GM18951 (cell line): ENCODE results near the gene MAP3K20.
"Not testable (repeated sequence)": the region's sequence is repeated elsewhere in the genome, so short reads cannot be mapped to it uniquely, and the experiment has no call there.

Experiments used
- POLR2A ChIP-seq: IDR thresholded peaks from 4 replicates; pipeline ENCODE4 v1.6.1; 2011; ENCODE audit warnings: mild to moderate bottlenecking; ENCODE audit not compliant: insufficient read length, insufficient read depth; ENCODE audit errors: extremely low read depth
- in situ Hi-C: fragments of 300-500 bp; cut with MboI; formaldehyde crosslinking; loops from one replicate; pipeline ENCODE4 v1.12.0; 2022; ENCODE audit warnings: low sequenced_read_pairs, mixed read lengths, inconsistent platforms; ENCODE audit not compliant: unreplicated experiment

MAP3K20 gene

DNA sequence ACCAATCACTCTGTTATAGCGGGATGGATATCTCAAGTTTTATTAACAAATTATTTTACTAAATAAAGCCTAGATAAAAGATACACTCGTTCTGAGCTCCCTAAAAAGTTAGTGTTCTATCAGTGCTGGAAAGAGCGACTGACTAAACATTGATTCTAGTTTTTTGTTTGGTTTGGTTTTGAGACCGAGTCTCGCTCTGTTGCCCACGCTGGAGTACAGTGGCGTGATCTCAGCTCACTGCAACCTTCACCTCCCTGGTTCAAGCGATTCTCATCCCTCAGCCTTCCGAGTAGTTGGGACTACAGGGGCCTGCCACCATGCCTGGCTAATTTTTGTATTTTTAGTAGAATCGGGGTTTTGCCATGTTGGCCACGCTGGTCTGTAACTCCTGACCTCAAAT is 205.2 kb downstream of the MAP3K20 start:
- in situ Hi-C loops: no loop called here
- TF ChIP-seq POLR2A: no peak

DNA sequence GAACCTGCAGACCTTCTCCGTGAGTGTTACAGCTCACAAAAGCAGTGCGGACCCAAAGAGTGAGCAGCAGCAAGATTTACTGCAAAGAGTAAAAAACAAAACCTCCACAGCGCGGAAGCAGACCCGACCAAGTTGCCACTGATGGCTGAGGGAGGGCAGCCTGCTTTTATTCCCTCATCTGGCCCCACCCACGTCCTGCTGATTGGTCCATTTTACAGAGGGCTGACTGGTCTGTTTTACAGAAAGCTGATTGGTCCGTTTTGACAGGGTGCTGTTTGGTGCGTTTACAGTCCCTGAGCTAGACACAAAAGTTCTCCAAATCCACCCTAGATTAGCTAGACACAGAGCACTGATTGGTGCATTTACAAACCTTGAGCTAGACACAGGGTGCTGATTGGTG is 206.3 kb downstream of the MAP3K20 start:
- in situ Hi-C loops: not testable (repeated sequence)

DNA sequence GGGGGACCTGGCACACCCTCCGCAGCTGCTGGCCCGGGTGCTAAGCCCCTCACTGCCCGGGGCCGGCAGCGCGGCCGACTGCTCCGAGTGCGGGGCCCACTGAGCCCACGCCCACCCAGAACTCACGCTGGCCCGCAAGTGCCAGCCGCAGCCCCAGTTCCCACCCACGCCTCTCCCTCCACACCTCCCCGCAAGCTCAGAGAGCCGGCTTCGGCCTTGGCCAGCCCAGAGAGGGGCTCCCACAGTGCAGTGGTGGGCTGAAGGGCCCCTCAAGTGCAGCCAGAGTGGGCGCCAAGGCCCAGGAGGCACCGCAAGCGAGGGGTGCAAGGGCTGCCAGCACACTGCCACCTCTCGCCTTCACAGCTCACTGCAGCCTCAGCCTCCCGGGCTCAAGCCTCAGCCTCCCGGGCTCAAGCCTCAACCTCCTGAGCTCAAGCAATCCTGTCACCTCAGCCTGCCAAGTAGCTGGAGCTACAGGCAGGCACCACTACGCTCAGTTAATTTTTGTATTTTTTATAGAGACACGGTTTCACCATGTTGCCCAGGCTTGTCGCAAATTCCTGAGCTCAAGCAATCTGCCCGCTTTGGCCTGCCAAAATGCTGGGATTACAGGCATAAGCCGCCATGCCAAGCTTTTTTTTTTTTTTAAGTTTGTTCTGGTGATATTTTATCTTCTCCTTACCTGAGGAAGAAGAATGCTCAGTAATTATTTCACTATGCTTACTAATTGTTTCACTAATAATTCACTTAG is 207.3 kb downstream of the MAP3K20 start:
- in situ Hi-C loops: no loop called here
- TF ChIP-seq POLR2A: no peak

DNA sequence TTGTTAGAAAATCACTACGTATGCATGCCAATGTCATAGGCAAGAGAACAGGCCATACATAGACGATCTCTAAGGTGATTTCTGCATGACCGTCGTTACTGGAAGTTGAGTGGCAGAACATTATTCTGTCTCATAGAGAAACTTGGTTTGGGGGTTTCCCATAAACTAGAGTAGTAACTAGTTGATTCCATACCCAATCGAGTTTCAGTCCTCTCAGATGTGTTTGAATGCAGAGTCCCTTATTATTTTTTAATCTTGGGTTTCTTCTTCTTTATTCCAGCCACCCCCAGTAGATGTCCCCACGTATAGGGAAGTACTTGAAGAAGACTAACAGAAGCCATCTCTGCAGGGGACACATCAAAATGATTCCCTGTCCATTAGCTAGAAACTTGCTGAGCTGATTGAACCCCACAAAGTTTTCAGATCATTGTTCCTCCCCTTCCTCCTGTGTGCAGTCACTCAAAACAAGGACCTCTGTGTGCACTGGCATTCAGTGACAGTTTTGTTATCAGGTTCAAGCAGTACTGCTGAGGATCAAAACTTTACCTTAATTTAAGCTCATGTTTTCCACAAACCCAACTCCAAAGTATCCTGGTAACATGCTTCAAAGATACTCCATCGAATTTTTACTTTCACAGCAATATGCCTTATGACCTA is 210.6 kb downstream of the MAP3K20 start:
- TF ChIP-seq POLR2A: no peak
- in situ Hi-C loops: no loop called here

DNA sequence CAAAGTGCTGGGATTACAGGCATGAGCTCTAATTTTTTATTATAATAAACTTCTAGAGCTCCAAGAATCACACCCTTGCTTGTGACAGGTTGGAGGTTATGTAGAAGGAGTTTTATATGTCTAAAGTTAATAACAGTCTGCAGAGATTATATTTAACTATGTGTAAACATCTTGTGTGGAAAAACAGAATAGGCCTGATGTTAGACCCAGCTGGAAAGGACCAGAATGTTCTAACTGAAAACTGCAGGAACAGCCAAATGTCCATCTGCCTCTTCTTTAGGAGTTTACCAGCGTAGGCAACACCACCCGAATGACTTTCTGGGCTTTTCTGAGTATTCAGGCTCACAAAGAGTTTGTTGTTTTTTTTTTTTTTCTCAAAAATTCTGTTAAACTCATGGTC is 211.9 kb downstream of the MAP3K20 start:
- TF ChIP-seq POLR2A: no peak
- in situ Hi-C loops: no loop called here

DNA sequence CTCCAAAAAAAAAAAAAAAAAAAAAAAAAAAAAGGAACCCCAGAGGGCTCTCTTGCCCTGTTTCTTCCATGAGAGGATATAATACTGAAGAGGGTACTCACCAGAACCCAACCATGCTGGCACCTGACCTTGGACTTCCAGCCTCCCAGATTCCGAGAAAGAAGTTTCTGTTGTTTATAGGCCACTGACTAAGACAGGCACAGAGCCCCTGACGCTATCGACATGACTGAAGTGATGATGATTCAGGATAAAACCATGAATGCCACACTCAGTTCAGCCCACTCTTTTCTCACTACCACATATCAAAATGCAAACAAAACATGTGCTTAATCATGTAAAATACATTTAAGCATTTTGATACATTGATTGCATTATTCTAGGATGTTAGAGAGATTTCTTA is 212.9 kb downstream of the MAP3K20 start:
- in situ Hi-C loops: no loop called here
- no peak for TF ChIP-seq POLR2A

DNA sequence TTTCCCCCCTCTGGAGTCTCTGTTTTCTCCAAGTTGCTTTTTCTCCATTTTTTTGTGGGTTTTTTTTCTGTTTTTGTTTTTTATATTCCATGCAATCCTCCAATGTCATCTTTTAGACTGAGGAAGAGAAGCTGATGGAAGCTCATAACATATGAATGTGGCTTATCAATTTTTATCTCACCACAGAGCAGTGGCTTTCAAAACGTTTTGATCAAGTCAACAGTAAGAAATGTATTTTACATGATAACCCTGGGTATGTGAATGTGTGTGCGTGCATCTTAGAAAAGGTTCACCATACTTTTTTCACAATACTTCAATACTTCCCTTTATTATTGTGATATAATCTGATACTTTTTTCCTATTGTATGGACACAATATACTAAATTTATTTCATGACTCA is 214.4 kb downstream of the MAP3K20 start:
- in situ Hi-C loops: no loop called here
- no peak for TF ChIP-seq POLR2A

DNA sequence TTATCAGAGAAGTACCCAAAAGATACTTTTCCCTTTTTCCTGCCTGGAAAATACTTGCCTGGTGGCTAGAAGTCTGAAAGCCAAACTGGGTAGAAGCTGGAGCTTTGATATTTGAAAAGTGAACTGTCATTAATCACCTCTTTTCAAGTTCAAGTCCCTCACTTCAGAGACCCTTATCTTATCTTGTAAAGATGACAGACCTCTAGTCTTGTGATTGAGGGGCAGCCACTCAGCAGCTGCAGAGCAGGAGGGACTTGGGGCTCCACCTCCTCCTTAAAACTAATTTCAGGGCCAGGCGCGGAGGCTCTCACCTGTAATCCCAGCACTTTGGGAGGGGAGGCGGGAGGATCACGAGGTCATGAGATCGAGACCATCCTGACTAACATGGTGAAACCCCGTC is 214.9 kb downstream of the MAP3K20 start:
- no peak for TF ChIP-seq POLR2A
- in situ Hi-C loops: no loop called here

DNA sequence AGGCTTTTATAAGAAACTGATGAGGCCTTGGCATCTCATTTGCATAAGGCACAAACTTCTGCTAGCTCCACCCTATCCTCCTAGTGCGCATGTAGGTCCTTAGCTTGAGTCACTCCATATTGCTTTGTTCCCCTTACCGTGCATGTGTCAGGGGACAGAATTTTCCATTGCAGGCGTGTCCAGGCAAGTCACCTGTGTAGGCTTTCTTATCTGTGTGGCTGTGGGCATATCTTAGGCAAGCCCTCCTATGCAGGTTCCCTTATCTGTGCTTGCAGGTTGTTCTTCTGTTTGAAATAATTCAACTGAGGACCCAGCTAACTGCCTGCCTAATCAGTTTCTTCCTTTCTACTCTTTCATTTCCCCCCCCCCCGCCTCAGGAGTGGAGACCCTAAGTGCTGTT is 215.8 kb downstream of the MAP3K20 start:
- in situ Hi-C loops: no loop called here

DNA sequence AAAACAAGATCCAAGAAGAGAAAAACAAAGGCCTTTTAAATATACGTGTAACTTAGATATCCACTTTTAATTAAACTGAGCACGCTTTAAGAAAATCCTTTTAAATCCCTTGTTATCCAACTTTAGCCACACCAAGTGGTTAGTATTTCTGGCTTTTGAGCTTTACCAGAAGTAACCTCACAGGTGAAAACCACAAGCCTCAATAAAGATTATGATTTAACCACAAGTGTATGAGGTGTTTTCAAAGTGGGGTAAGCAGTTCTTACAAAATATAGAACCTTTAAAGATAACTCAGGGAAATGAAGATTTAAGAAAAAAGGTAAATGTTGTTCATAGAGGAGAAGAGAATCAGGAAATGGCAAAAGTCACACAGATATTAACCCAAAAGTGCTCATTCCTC is 220.6 kb downstream of the MAP3K20 start:
- no peak for TF ChIP-seq POLR2A
- in situ Hi-C loops: no loop called here

More for the DNA sequence above, 215.8 kb downstream of the MAP3K20 start:
- TF ChIP-seq POLR2A: no peak

DNA sequence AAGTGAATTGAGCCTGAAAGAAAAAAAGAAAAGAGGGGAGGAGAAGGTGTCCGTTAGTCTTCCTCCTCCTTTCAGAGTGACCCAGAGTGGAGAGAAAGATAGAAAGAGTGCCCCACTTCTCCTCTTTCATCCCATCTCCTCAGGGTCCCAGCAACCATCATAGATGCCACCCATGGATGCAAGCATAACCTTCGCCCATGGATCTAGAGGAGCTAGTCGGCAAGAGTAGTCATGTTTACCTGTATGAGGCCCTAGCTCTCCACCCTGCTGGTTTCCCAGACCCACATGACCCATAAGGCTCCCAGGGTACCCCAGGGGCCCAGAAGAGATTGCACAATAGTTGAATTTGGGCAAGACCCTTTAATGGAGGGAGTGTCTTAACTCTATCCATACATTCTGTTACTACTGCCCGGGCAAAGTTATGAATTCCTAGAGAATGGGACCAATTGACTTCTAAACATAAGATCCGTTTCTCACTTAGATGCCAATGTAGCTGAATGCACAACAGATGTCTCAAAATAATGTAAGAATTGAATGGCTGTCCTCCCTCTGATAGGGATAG is 223.0 kb downstream of the MAP3K20 start:
- in situ Hi-C loops: no loop called here

DNA sequence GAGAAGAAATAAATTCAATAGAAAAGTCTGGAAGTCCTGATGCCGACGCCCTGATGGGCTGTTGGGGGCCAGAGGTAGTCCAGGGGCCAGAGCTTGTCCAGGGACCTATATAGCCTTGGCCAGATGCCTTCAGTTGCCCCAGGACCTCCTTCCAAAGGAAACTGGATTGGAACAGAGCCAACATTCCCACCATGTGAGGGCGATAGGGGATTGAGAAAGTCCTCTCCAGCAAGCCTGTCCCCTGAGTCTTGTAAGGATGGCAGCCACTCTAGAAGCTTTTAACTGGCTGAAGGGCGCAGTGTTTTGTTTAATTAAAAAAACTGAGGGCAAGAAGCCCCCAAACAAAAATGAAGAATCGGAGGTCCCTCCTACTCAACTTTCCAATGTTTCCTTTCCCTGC is 224.1 kb downstream of the MAP3K20 start:
- in situ Hi-C loops: no loop called here
- no peak for TF ChIP-seq POLR2A

More for the DNA sequence above, 223.0 kb downstream of the MAP3K20 start:
- no peak for TF ChIP-seq POLR2A

DNA sequence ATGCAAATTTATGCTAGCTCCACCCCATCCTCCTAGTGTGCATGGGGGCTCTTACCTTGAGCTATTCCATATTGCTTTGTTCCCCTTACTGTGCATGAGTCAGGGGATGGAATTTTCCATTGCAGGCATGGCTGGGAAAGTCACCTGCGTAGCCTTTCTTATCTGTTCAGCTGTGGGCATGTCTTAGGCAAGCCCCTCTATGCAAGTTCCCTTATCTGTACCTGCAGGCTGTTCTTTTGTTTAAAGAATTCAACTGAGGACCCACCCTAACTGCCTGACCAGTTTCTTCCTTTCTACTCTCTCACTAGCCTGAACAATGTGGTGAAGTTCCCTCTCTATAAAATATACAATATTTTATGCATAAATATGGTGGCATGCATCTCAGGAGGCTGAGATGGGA is 224.8 kb downstream of the MAP3K20 start:
- TF ChIP-seq POLR2A: no peak
- in situ Hi-C loops: no loop called here

DNA sequence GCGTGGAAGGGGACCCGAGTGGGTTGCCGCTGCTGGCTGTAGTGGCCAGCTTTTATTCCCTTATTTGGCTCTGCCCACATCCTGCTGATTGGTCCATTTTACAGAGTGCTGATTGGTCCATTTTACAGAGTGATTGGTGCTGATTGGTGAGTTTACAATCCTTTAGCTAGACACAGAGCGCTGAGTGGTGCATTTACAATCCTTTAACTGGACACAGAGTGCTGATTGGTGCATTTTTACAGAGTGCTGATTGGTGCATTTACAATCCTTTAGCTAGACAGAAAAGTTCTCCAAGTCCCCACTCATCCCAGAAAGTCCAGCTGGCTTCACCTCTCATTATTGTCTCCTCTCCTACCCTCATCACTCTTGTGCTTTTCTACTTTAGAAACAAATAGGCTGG is 225.9 kb downstream of the MAP3K20 start:
- in situ Hi-C loops: not testable (repeated sequence)

DNA sequence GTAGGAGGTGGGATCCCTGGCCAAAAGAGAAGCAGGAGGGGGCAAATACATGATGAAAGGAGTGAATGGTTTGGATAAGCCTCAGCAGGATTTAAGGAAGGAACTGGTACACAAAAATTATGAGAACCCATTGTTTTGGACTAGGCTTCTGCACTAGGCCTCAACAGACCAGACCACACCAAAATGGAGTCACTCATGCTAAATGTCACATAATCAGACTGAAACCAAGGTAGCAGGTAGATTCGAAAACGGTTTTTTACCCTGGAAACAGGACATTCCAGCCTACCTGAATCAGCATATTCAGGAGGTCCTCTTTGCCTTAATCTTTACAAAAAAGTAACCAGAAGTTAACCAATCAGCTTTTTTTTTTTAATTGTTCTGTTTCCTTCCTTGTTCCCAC is 229.7 kb downstream of the MAP3K20 start:
- in situ Hi-C loops: no loop called here
- no peak for TF ChIP-seq POLR2A

DNA sequence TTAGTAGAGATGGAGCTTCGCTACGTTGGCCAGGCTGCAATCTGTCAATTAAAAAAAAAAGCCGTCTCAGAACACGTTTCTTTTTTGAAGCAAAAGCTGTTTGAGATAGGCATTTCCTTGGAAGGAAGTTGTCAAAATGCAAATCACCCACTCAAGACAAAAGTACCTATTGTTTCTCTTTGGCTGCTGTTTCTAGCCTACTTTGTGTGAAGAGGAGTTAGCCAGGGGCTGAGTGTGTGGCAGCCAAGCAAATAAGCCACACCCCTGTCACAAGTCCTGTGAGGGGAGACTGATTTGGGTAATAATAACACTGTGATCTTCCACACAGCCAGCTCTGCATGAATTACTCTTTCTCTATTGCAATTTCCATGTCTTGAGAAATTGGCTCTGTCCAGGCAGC is 231.6 kb downstream of the MAP3K20 start:
- TF ChIP-seq POLR2A: no peak
- in situ Hi-C loops: no loop called here

DNA sequence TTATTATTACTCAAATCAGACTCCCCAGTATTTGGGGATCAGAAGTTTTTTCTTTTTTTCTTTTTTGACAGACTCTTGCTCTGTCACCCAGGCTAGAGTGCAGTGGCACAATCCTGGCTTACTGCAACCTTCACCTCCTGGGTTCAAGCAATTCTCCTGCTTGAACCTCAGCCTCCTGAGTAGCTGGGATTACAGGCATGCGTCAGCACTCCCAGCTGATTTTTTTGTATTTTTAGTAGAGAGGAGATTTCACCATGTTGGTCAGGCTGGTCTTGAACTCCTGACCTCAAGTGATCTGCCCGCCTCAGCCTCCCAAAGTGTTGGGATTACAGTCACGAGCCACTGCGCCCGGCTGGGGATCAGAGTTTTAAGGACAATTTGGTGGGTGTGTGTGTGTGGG is 233.7 kb downstream of the MAP3K20 start:
- in situ Hi-C loops: not testable (repeated sequence)
